HepG2 (cell line): ENCODE results near the gene AURKA.

Experiments used
- CTCF ChIP-seq: sonication (generic); formaldehyde crosslinking; IDR thresholded peaks from 2 replicates; pipeline ENCODE4 v1.5.0; 2020; ENCODE audit warnings: mild to moderate bottlenecking, missing genetic modification reagents, moderate library complexity
- EED ChIP-seq: sonication (generic); formaldehyde crosslinking; IDR thresholded peaks from 2 replicates; pipeline ENCODE4 v1.5.0; 2020; ENCODE audit warnings: mild to moderate bottlenecking, missing genetic modification reagents
- FOXP1 ChIP-seq, 2 experiments: fragments of 450-650 bp in 1 of 2; IDR thresholded peaks; 2 replicates each; pipeline ENCODE4 v1.6.1; 2017 to 2018; ENCODE audit warnings: antibody characterized with exemption in 1 of 2
- MTA3 ChIP-seq: sonication (generic); formaldehyde crosslinking; IDR thresholded peaks from 2 replicates; pipeline ENCODE4 v1.4.0; 2020; ENCODE audit warnings: missing genetic modification reagents
- MTF1 ChIP-seq: sonication (generic); formaldehyde crosslinking; IDR thresholded peaks from 2 replicates; pipeline ENCODE4 v1.5.0; 2020; ENCODE audit warnings: missing genetic modification reagents
- ZKSCAN1 ChIP-seq: fragments of 150-350 bp; IDR thresholded peaks from 2 replicates; pipeline ENCODE4 v1.6.1; 2014; ENCODE audit warnings: low read length
- ZSCAN29 ChIP-seq: sonication (generic); formaldehyde crosslinking; conservative IDR thresholded peaks from 2 replicates; pipeline ENCODE4 v1.4.0; 2020; ENCODE audit warnings: mild to moderate bottlenecking, missing genetic modification reagents

- TF ChIP-seq ZKSCAN1 (no peak), MTA3 (CRISPR knock-in tag) (no peak), ZSCAN29 (no peak), EED (CRISPR knock-in tag) (no peak), FOXP1 (IDR thresholded peaks at IDR 0.05) (no peak), FOXP1 (CRISPR knock-in tag; IDR thresholded peaks at IDR 0.05) (no peak), MTF1 (CRISPR knock-in tag) (no peak), CTCF (CRISPR knock-in tag) (no peak)
Observed at GRCh38 chr20:56438284-56438683, 46.3 kb upstream of the AURKA start.
